GM18519 (cell line): Measurements from ENCODE around the gene ADAMTSL1.

Source experiments
- ATAC-seq: cut with Tn5 transposase; IDR thresholded peaks from one replicate; pipeline ENCODE4 v1.9.1; 2021; ENCODE audit warnings: mild to moderate bottlenecking, moderate library complexity; ENCODE audit not compliant: unreplicated experiment, low FRiP score

ADAMTSL1 gene

GRCh38 chr9:18466101-18466500 is 7.9 kb upstream of the ADAMTSL1 start:
- no peak for ATAC-seq

- ATAC-seq, result no peak
These were observed 6.3 kb upstream of the ADAMTSL1 start for GRCh38 chr9:18467696-18468095.

- ATAC-seq, result no peak
These were observed 1.5 kb upstream of the ADAMTSL1 start for GRCh38 chr9:18472435-18472834.

- no peak for ATAC-seq
These were observed 1.1 kb upstream of the ADAMTSL1 start for GRCh38 chr9:18472841-18473251.

GRCh38 chr9:18474783-18475182 is 830 bp downstream of the ADAMTSL1 start:
- ATAC-seq, result no peak

GRCh38 chr9:18477121-18477660 is 3.2 kb downstream of the ADAMTSL1 start:
- ATAC-seq, result no peak

GRCh38 chr9:18477719-18478118 is 3.8 kb downstream of the ADAMTSL1 start:
- ATAC-seq, result no peak

GRCh38 chr9:18478501-18479361 is 4.8 kb downstream of the ADAMTSL1 start:
- ATAC-seq, result no peak

- no peak for ATAC-seq
These were observed 5.5 kb downstream of the ADAMTSL1 start for GRCh38 chr9:18479405-18479804.

GRCh38 chr9:18480662-18481093 is 6.7 kb downstream of the ADAMTSL1 start:
- no peak for ATAC-seq

- no peak for ATAC-seq
These were observed 8.4 kb downstream of the ADAMTSL1 start for GRCh38 chr9:18482371-18482770.

GRCh38 chr9:18485714-18486113 is 11.8 kb downstream of the ADAMTSL1 start:
- no peak for ATAC-seq

GRCh38 chr9:18487611-18488010 is 13.7 kb downstream of the ADAMTSL1 start:
- no peak for ATAC-seq

GRCh38 chr9:18488886-18489285 is 14.9 kb downstream of the ADAMTSL1 start:
- no peak for ATAC-seq

- no peak for ATAC-seq
These were observed 15.9 kb downstream of the ADAMTSL1 start for GRCh38 chr9:18489861-18490260.

GRCh38 chr9:18490641-18491370 is 16.9 kb downstream of the ADAMTSL1 start:
- ATAC-seq, result no peak

- no peak for ATAC-seq
These were observed 18.7 kb downstream of the ADAMTSL1 start for GRCh38 chr9:18492612-18493011.

- ATAC-seq, result no peak
These were observed 19.6 kb downstream of the ADAMTSL1 start for GRCh38 chr9:18493451-18493993.

GRCh38 chr9:18495065-18495464 is 21.1 kb downstream of the ADAMTSL1 start:
- ATAC-seq, result no peak

- no peak for ATAC-seq
These were observed 22.5 kb downstream of the ADAMTSL1 start for GRCh38 chr9:18496256-18497000.
